Ammon's horn (tissue), 1 donor: ENCODE measurements around the gene GGA2.

Experiments
- DNase-seq: peaks from one replicate; pipeline ENCODE4 v3.0.0-alpha.2; 2016; ENCODE audit warnings: low spot score

The GGA2 gene

GRCh38 chr16:23416816-23417215 is 93.5 kb downstream of the GGA2 start:
- DNase-seq: no peak

- no peak for DNase-seq
Observed at GRCh38 chr16:23414731-23415130, 95.6 kb downstream of the GGA2 start.
